ENCODE data around the gene LAMTOR3.
"Not testable (repeated sequence)": the region's sequence is repeated elsewhere in the genome, so short reads cannot be mapped to it uniquely, and the experiment has no call there.

The LAMTOR3 gene

GRCh38 chr4:99832758-99833157 lies 61.5 kb downstream of the LAMTOR3 start:
- Histone ChIP-seq H3K4me2 (ENCODE audit: low read length, poor library complexity, severe bottlenecking) (no peak overlapping the region), H2BK120ac (ENCODE audit: low read depth, low read length) (no peak overlapping the region), H3K4ac (ENCODE audit: low read depth in 1 of 2, low read length in 2 of 2) (no peak overlapping the region), H3K18ac (ENCODE audit: low read depth in 1 of 2, low read length in 2 of 2) (no peak overlapping the region), H2AFZ (ENCODE audit: low read depth, low read length) (no peak overlapping the region), H3K4me3 (ENCODE audit: insufficient read depth in 1 of 2, low read depth in 1 of 2, low read length in 2 of 2) (no peak overlapping the region), H3K27ac (ENCODE audit: low read length, poor library complexity, severe bottlenecking) (no peak overlapping the region), H3K14ac (ENCODE audit: low read length in 2 of 2) (no peak overlapping the region), H3K79me1 (replicated peaks; ENCODE audit: low read length, poor library complexity, severe bottlenecking) (no peaks in the 10 kb centered on the region), H2AK5ac (ENCODE audit: low read length, severe bottlenecking) (no peak overlapping the region), H2BK15ac (ENCODE audit: low read depth, poor library complexity, severe bottlenecking) (no peak overlapping the region), H3K27me3 (ENCODE audit: control insufficient read depth in 1 of 2, insufficient read depth in 1 of 2, low read length in 2 of 2) (no peaks in the 10 kb centered on the region), H3K9ac (ENCODE audit: low read length) (no peak overlapping the region), H4K8ac (ENCODE audit: low read length) (no peak overlapping the region), H3K36me3 (ENCODE audit: control insufficient read depth in 1 of 2, insufficient read depth in 2 of 2, low read depth in 1 of 2, low read length in 2 of 2) (no peaks in the 10 kb centered on the region), H3K23ac (ENCODE audit: low read length in 2 of 2) (no peak overlapping the region), H3K4me1 (ENCODE audit: control insufficient read depth, insufficient read depth, low read depth, low read length) (no peaks in the 10 kb centered on the region), H2BK5ac (ENCODE audit: low read depth, low read length, poor library complexity, severe bottlenecking) (no peak overlapping the region), H4K91ac (ENCODE audit: low read length) (no peak overlapping the region), H2BK12ac (ENCODE audit: low read length in 2 of 2) (no peak overlapping the region), H3K9me3 (ENCODE audit: control insufficient read depth, low read length) (no peaks in the 10 kb centered on the region)
- no peak for DNase-seq
- WGBS: 100% methylated on average over 1 of the region's 3 CpGs

- peak overlapping the region; percentile 8 for H3K27ac ChIP-seq (ENCODE audit: low read length, poor library complexity, severe bottlenecking)
- H3K14ac ChIP-seq (ENCODE audit: low read length in 2 of 2): no peak overlapping the region
Observed at GRCh38 chr4:99832321-99832720, 61.9 kb downstream of the LAMTOR3 start.

GRCh38 chr4:99830051-99830450 lies 64.2 kb downstream of the LAMTOR3 start:
- not testable (repeated sequence) for H3K9me3 ChIP-seq (ENCODE audit: control insufficient read depth, low read length); H3K18ac ChIP-seq (ENCODE audit: low read depth in 1 of 2, low read length in 2 of 2); H3K27ac ChIP-seq (ENCODE audit: low read length, poor library complexity, severe bottlenecking); H2BK120ac ChIP-seq (ENCODE audit: low read depth, low read length); H2BK15ac ChIP-seq (ENCODE audit: low read depth, poor library complexity, severe bottlenecking); H3K9ac ChIP-seq (ENCODE audit: low read length); H2BK12ac ChIP-seq (ENCODE audit: low read length in 2 of 2); H3K23ac ChIP-seq (ENCODE audit: low read length in 2 of 2); H4K91ac ChIP-seq (ENCODE audit: low read length); H3K14ac ChIP-seq (ENCODE audit: low read length in 2 of 2); H3K4me2 ChIP-seq (ENCODE audit: low read length, poor library complexity, severe bottlenecking); H3K79me1 ChIP-seq (replicated peaks; ENCODE audit: low read length, poor library complexity, severe bottlenecking); DNase-seq; H3K4ac ChIP-seq (ENCODE audit: low read depth in 1 of 2, low read length in 2 of 2); H2BK5ac ChIP-seq (ENCODE audit: low read depth, low read length, poor library complexity, severe bottlenecking); H4K8ac ChIP-seq (ENCODE audit: low read length); H3K4me1 ChIP-seq (ENCODE audit: control insufficient read depth, insufficient read depth, low read depth, low read length); H3K36me3 ChIP-seq (ENCODE audit: control insufficient read depth in 1 of 2, insufficient read depth in 2 of 2, low read depth in 1 of 2, low read length in 2 of 2); H3K27me3 ChIP-seq (ENCODE audit: control insufficient read depth in 1 of 2, insufficient read depth in 1 of 2, low read length in 2 of 2); H2AFZ ChIP-seq (ENCODE audit: low read depth, low read length); H3K4me3 ChIP-seq (ENCODE audit: insufficient read depth in 1 of 2, low read depth in 1 of 2, low read length in 2 of 2); H2AK5ac ChIP-seq (ENCODE audit: low read length, severe bottlenecking)
- WGBS: 92% methylated on average over 5 of the region's 5 CpGs

More at GRCh38 chr4:99832321-99832720, 61.9 kb downstream of the LAMTOR3 start:
- no peaks in the 10 kb centered on the region for H3K79me1 ChIP-seq (replicated peaks; ENCODE audit: low read length, poor library complexity, severe bottlenecking)
- H2BK15ac ChIP-seq (ENCODE audit: low read depth, poor library complexity, severe bottlenecking): no peak overlapping the region
- no peak overlapping the region for H3K18ac ChIP-seq (ENCODE audit: low read depth in 1 of 2, low read length in 2 of 2)
- no peak overlapping the region for H2BK120ac ChIP-seq (ENCODE audit: low read depth, low read length)
- H3K4me3 ChIP-seq (ENCODE audit: insufficient read depth in 1 of 2, low read depth in 1 of 2, low read length in 2 of 2): no peak overlapping the region
- H2AFZ ChIP-seq (ENCODE audit: low read depth, low read length): no peak overlapping the region
- no peak overlapping the region for H4K8ac ChIP-seq (ENCODE audit: low read length)
- no peak overlapping the region for H3K4ac ChIP-seq (ENCODE audit: low read depth in 1 of 2, low read length in 2 of 2)
- H2BK5ac ChIP-seq (ENCODE audit: low read depth, low read length, poor library complexity, severe bottlenecking): no peak overlapping the region
- H3K23ac ChIP-seq (ENCODE audit: low read length in 2 of 2): no peak overlapping the region
- H2BK12ac ChIP-seq (ENCODE audit: low read length in 2 of 2): no peak overlapping the region
- no peak overlapping the region for H2AK5ac ChIP-seq (ENCODE audit: low read length, severe bottlenecking)
- H4K91ac ChIP-seq (ENCODE audit: low read length): no peak overlapping the region
- H3K36me3 ChIP-seq (ENCODE audit: control insufficient read depth in 1 of 2, insufficient read depth in 2 of 2, low read depth in 1 of 2, low read length in 2 of 2): no peaks in the 10 kb centered on the region
- no peaks in the 10 kb centered on the region for H3K9me3 ChIP-seq (ENCODE audit: control insufficient read depth, low read length)
- no peak overlapping the region for H3K9ac ChIP-seq (ENCODE audit: low read length)
- DNase-seq: peak; percentile 5
- no peak overlapping the region for H3K4me2 ChIP-seq (ENCODE audit: low read length, poor library complexity, severe bottlenecking)
- H3K4me1 ChIP-seq (ENCODE audit: control insufficient read depth, insufficient read depth, low read depth, low read length): no peaks in the 10 kb centered on the region
- H3K27me3 ChIP-seq (ENCODE audit: control insufficient read depth in 1 of 2, insufficient read depth in 1 of 2, low read length in 2 of 2): no peaks in the 10 kb centered on the region

- Histone ChIP-seq H3K14ac (ENCODE audit: low read length in 2 of 2) (no peak overlapping the region), H3K4me1 (ENCODE audit: control insufficient read depth, insufficient read depth, low read depth, low read length) (no peaks in the 10 kb centered on the region), H3K23ac (ENCODE audit: low read length in 2 of 2) (no peak overlapping the region), H2BK12ac (ENCODE audit: low read length in 2 of 2) (no peak overlapping the region), H3K4me2 (ENCODE audit: low read length, poor library complexity, severe bottlenecking) (no peak overlapping the region), H3K27ac (ENCODE audit: low read length, poor library complexity, severe bottlenecking) (no peak overlapping the region), H3K9ac (ENCODE audit: low read length) (no peak overlapping the region), H3K18ac (ENCODE audit: low read depth in 1 of 2, low read length in 2 of 2) (no peak overlapping the region), H3K9me3 (ENCODE audit: control insufficient read depth, low read length) (no peaks in the 10 kb centered on the region), H2BK15ac (ENCODE audit: low read depth, poor library complexity, severe bottlenecking) (no peak overlapping the region), H2AFZ (ENCODE audit: low read depth, low read length) (no peak overlapping the region), H3K4ac (ENCODE audit: low read depth in 1 of 2, low read length in 2 of 2) (no peak overlapping the region), H3K36me3 (ENCODE audit: control insufficient read depth in 1 of 2, insufficient read depth in 2 of 2, low read depth in 1 of 2, low read length in 2 of 2) (no peaks in the 10 kb centered on the region), H4K91ac (ENCODE audit: low read length) (no peak overlapping the region), H2AK5ac (ENCODE audit: low read length, severe bottlenecking) (no peak overlapping the region), H2BK5ac (ENCODE audit: low read depth, low read length, poor library complexity, severe bottlenecking) (no peak overlapping the region), H3K27me3 (ENCODE audit: control insufficient read depth in 1 of 2, insufficient read depth in 1 of 2, low read length in 2 of 2) (no peaks in the 10 kb centered on the region), H3K79me1 (replicated peaks; ENCODE audit: low read length, poor library complexity, severe bottlenecking) (no peaks in the 10 kb centered on the region), H2BK120ac (ENCODE audit: low read depth, low read length) (no peak overlapping the region), H4K8ac (ENCODE audit: low read length) (no peak overlapping the region), H3K4me3 (ENCODE audit: insufficient read depth in 1 of 2, low read depth in 1 of 2, low read length in 2 of 2) (no peak overlapping the region)
- 60% methylated on average over 1 of the region's 1 CpG for WGBS
- no peak for DNase-seq
Observed at GRCh38 chr4:99828477-99828876, 65.8 kb downstream of the LAMTOR3 start.

Data from mesenchymal stem cell (in vitro differentiated cells and primary cell).